Testis (tissue), 3 donors: ENCODE data around the gene STAC3. TPM values are rescaled to one million over a fixed set of nuclear protein-coding genes. Genes with fewer than 3 reads are reported as not detected.

Source experiments
- DNase-seq: peaks from one replicate; pipeline ENCODE4 v3.0.0-alpha.2; 2019
- H3K27ac ChIP-seq, 2 donors: fragments of 200-600 bp; sonication (generic); one replicate each; pipeline ENCODE4 v1.5.1; 2019
- H3K27me3 ChIP-seq: fragments of 200-600 bp; sonication (generic); one replicate; pipeline ENCODE4 v1.5.1; 2019
- H3K36me3 ChIP-seq: fragments of 200-600 bp; sonication (generic); one replicate; pipeline ENCODE4 v1.5.1; 2017; ENCODE audit warnings: low read depth; ENCODE audit errors: missing control alignments
- H3K4me1 ChIP-seq: fragments of 200-600 bp; sonication (generic); one replicate; pipeline ENCODE4 v1.5.1; 2019
- H3K4me3 ChIP-seq, 2 donors: fragments of 200-600 bp; sonication (generic); one replicate each; pipeline ENCODE4 v1.5.1; 2017 to 2019
- H3K9me3 ChIP-seq: fragments of 200-600 bp; sonication (generic); one replicate; pipeline ENCODE4 v1.5.1; 2017
- CTCF ChIP-seq, 3 experiments: fragments of 450-650 bp in 2 of 3; fragments of 200-600 bp in 1 of 3; sonication (generic) in 1 of 3; IDR thresholded peaks; one replicate each; pipeline ENCODE4 v1.5.1; 2016 to 2019; ENCODE audit warnings: antibody characterized with exemption in 3 of 3, mild to moderate bottlenecking in 2 of 3, moderate library complexity in 1 of 3
- POLR2A ChIP-seq: fragments of 450-650 bp; IDR thresholded peaks from one replicate; pipeline ENCODE4 v1.6.1; 2017; ENCODE audit warnings: antibody characterized with exemption, mild to moderate bottlenecking, moderate library complexity
- WGBS, 2 donors: methylation state at CpG; one replicate each; pipeline ENCODE4 v1.1.5; 2018; 5-methylcytosine and 5-hydroxymethylcytosine counted together
- intact Hi-C: fragments of 100-400 bp; cut with DNase I; formaldehyde crosslinking; loops from one replicate; pipeline ENCODE4 v1.15.1; 2023; ENCODE audit warnings: low total_unique reads
- polyA plus RNA-seq: library from polyadenylated mRNA; stranded (reverse); fragments of 350-450 nt; fragmentation: Illumina TruSeq; extraction: RNeasy Lipid Tissue Mini Kit (QIAGEN cat#74804); gene quantifications from one replicate; pipeline ENCODE4 v1.2.3, GENCODE V29; 2014; ENCODE audit warnings: low read depth, low replicate concordance; ENCODE audit not compliant: insufficient read depth
- total RNA-seq, 2 donors: library from RNA; depleted of rRNA; stranded (reverse); fragments of >200 nt; gene quantifications; one replicate each; pipeline ENCODE4 v1.2.3, GENCODE V29; 2016

Gene STAC3
- total and polyA plus RNA-seq, 3 donors from 2014 or later = 5.0 to 23.4 (median 12.0) TPM

- Histone ChIP-seq H3K4me1 (peaks cover 24% of the 10 kb centered on the region), H3K9me3 (no peaks in the 10 kb centered on the region), H3K27me3 (no peaks in the 10 kb centered on the region), H3K27ac (no peak overlapping the region), H3K4me3 (no peak overlapping the region), H3K36me3 (no peaks in the 10 kb centered on the region)
- intact Hi-C loops = no loop called here
- no peak for DNase-seq
- 87 to 96% methylated on average over 3 of the region's 3 CpGs for WGBS, 2 donors
- TF ChIP-seq POLR2A (no peak), CTCF (IDR thresholded peaks at IDR 0.05) (no peak)
These were observed 16.8 kb downstream of the STAC3 start for GRCh38 chr12:57234233-57234570.

GRCh38 chr12:57233357-57234232 lies 17.4 kb downstream of the STAC3 start:
- Histone ChIP-seq H3K27me3 (no peaks in the 10 kb centered on the region), H3K36me3 (no peaks in the 10 kb centered on the region), H3K27ac (no peak overlapping the region), H3K9me3 (no peaks in the 10 kb centered on the region), H3K4me1 (peaks cover 27% of the 10 kb centered on the region), H3K4me3 (no peak overlapping the region)
- TF ChIP-seq POLR2A (no peak), CTCF (IDR thresholded peaks at IDR 0.05) (no peak)
- 82 to 86% methylated on average over 15 of the region's 15 CpGs for WGBS, 2 donors
- intact Hi-C loops = no loop called here
- DNase-seq = no peak

- 94 to 100% methylated on average over 7 to 19 of the region's 19 CpGs for WGBS, 2 donors
- DNase-seq = no peak
- no peak overlapping the region for H3K4me3 ChIP-seq
- TF ChIP-seq CTCF (IDR thresholded peaks at IDR 0.05) (no peak), POLR2A (no peak)
- no peaks in the 10 kb centered on the region for H3K36me3 ChIP-seq
- no peaks in the 10 kb centered on the region for H3K9me3 ChIP-seq
- H3K4me1 ChIP-seq = peaks cover 19% of the 10 kb centered on the region
- intact Hi-C loops = no loop called here
- H3K27me3 ChIP-seq = no peaks in the 10 kb centered on the region
- H3K27ac ChIP-seq = no peak overlapping the region
These were observed 18.7 kb downstream of the STAC3 start for GRCh38 chr12:57232156-57232756.

- no peaks in the 10 kb centered on the region for H3K9me3 ChIP-seq
- no peak overlapping the region for H3K4me3 ChIP-seq
- no peak for DNase-seq
- no peaks in the 10 kb centered on the region for H3K27me3 ChIP-seq
- no peak for TF ChIP-seq POLR2A
- no peak for TF ChIP-seq CTCF (IDR thresholded peaks at IDR 0.05)
- H3K36me3 ChIP-seq = no peaks in the 10 kb centered on the region
- no peak overlapping the region for H3K27ac ChIP-seq
- 90 to 93% methylated on average over 10 to 13 of the region's 13 CpGs for WGBS, 2 donors
- intact Hi-C loops = no loop called here
- H3K4me1 ChIP-seq = peaks cover 26% of the 10 kb centered on the region
These were observed 19.5 kb downstream of the STAC3 start for GRCh38 chr12:57231276-57232021.
